Fibroblast of mammary gland (primary cell): ENCODE measurements around the gene ESPL1.

ENCODE experiments used
- DNase-seq: peaks from one replicate; pipeline ENCODE4 v3.0.0-alpha.2; 2010; ENCODE audit warnings: low read depth
- H3K4me3 ChIP-seq: 2 replicates; pipeline ENCODE4 v1.5.1; 2011; ENCODE audit warnings: low read depth, mild to moderate bottlenecking, low read length, moderate library complexity; ENCODE audit not compliant: control insufficient read depth
- TF ChIP-seq, protein P1 (sequence below): conservative IDR thresholded peaks from 2 replicates; pipeline ENCODE4 v1.5.1; 2011; ENCODE audit warnings: low read depth, low read length, inconsistent platforms; ENCODE audit not compliant: control insufficient read depth, insufficient read depth

ESPL1 gene

DNA sequence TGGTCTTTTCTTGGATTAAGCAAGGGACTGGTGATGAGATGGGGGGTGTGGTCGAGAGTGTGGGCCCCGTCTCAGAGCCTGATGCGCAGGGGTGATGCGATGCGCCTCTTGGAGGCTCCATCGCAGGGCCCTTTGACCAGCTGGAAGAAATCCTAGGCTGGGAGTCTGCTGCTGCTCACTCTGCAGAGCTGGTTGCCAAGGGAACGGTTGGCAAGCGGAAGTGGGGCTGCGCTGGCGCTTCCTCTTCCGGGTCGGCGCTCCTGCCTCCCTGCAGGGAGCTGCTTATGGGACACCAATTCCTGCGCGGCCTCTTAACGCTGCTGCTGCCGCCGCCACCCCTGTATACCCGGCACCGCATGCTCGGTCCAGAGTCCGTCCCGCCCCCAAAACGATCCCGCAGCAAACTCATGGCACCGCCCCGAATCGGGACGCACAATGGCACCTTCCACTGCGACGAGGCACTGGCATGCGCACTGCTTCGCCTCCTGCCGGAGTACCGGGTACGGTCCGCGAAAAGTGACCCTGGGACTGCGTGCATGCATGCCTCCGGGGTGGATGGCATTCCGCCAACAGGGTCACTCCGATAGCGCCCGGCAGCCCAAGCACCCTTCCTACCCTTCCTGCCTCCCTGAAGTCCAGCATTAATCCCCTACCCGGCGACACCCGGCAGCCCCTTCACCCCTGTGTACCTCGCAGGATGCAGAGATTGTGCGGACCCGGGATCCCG lies 31.5 kb downstream of the ESPL1 start, which contains the start of gene MYG1:
TSS of gene MYG1 (plus strand) at position 242 of the 727 bp plus-strand sequence. CDS start at position 285, 43 bp downstream.
- peak within 1 kb of the TSS; percentile 75 for H3K4me3 ChIP-seq
- DNase-seq: peak; percentile 85
- TF ChIP-seq, protein P1, sequence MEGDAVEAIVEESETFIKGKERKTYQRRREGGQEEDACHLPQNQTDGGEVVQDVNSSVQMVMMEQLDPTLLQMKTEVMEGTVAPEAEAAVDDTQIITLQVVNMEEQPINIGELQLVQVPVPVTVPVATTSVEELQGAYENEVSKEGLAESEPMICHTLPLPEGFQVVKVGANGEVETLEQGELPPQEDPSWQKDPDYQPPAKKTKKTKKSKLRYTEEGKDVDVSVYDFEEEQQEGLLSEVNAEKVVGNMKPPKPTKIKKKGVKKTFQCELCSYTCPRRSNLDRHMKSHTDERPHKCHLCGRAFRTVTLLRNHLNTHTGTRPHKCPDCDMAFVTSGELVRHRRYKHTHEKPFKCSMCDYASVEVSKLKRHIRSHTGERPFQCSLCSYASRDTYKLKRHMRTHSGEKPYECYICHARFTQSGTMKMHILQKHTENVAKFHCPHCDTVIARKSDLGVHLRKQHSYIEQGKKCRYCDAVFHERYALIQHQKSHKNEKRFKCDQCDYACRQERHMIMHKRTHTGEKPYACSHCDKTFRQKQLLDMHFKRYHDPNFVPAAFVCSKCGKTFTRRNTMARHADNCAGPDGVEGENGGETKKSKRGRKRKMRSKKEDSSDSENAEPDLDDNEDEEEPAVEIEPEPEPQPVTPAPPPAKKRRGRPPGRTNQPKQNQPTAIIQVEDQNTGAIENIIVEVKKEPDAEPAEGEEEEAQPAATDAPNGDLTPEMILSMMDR: peak; percentile 12

DNA sequence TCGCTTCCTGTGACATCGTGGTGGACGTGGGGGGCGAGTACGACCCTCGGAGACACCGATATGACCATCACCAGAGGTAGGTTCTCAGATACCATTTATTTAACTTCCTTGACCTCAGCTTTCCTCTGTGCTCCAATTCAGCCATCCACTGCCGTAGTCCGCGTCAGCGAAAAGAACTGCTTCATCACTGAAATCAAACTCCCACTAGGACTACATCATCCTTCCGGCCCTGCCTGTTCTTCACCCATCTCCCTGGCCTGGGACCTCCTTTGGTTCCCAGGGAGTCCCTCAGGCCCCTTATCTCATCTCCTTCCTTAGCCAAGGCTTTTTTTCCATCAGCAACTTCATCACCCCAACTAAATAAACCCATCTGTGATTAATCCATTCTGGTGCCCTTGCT lies 32.1 kb downstream of the ESPL1 start:
- TF ChIP-seq, protein P1: no peak
- DNase-seq: peak; percentile 72
- H3K4me3 ChIP-seq: peak overlapping the region; percentile 75

DNA sequence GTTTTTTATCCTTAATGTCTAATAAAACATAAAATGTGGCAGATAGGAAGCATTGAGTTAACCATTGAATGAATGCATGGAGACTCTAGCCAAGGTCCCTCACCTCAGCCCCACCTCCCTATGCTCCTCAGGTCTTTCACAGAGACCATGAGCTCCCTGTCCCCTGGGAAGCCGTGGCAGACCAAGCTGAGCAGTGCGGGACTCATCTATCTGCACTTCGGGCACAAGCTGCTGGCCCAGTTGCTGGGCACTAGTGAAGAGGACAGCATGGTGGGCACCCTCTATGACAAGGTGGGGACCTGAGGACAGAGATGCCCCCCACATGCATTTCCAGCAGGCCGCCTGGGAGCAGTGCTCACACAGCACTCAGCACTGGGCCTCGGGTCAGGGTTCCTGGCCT lies 34.8 kb downstream of the ESPL1 start:
- no peak overlapping the region for H3K4me3 ChIP-seq
- TF ChIP-seq, protein P1: no peak
- DNase-seq: no peak

DNA sequence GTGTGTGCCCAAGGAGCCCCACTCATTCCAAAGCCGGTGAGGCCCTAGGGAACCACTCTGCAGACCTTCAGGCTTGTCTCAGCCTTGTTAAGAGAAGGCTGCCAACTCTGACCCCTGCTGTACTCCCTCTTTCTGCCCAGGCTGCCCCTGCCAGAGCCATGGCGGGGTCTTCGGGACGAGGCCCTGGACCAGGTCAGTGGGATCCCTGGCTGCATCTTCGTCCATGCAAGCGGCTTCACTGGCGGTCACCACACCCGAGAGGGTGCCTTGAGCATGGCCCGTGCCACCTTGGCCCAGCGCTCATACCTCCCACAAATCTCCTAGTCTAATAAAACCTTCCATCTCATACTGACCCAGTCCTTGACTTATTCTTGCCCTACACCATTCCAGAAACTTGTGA lies 38.7 kb downstream of the ESPL1 start:
- TF ChIP-seq, protein P1: no peak
- no peak overlapping the region for H3K4me3 ChIP-seq
- no peak for DNase-seq

DNA sequence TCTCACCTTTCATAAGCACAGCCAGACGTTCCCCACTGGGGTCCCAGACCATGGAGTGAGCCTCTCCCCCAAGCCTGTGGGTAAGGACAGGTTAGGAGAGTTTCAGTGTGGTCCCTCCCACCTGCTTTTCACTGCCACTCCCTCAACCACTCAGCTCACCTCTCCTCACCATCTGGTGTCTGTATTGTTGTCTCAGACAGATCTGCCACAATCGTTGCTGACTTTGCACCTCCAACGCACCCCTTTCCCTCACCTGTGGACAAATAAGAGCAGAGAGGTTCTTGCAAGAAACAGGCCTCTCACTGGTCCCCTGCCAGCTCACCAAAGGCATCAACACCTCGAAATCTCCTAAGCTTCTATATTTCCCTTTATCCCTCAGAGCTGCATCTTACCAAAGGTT lies 40.2 kb downstream of the ESPL1 start:
- DNase-seq: no peak
- H3K4me3 ChIP-seq: no peak overlapping the region
- TF ChIP-seq, protein P1: no peak

DNA sequence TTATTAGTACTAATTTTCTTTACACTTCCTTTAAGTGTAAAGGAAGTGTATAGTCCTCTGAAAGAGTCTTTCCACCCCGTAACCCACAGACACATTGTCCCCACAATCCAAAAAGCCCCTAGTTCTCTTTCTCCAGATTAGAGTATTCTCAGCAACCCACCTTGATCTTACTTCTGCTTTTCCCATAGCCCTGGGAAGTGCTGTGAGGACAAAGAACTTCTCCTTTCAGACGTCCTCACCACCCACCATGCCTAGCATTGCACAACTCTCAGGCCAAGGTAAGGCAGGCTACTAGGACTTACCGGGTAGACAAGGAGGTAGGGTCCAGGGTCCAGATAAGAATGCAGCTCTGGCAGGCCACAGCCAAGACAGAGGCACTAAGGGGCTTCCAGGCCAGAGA lies 45.9 kb downstream of the ESPL1 start:
- TF ChIP-seq, protein P1: no peak
- no peak for DNase-seq
- no peak overlapping the region for H3K4me3 ChIP-seq
